Mesenchymal stem cell (in vitro differentiated cells and primary cell): ENCODE results near the gene DBH.

Experiments used
- DNase-seq: peaks from one replicate; pipeline ENCODE4 v3.0.0-alpha.2; 2013
- H2AFZ ChIP-seq: one replicate; pipeline ENCODE4 v1.6.1; 2013; ENCODE audit warnings: low read depth, mild to moderate bottlenecking, control low read depth, inconsistent platforms, low read length, moderate library complexity
- H2AK5ac ChIP-seq: 2 replicates; pipeline ENCODE4 v1.6.1; 2013; ENCODE audit warnings: low read length, moderate library complexity, mild to moderate bottlenecking, inconsistent platforms; ENCODE audit not compliant: severe bottlenecking
- H2BK120ac ChIP-seq: one replicate; pipeline ENCODE4 v1.6.1; 2013; ENCODE audit warnings: low read depth, mild to moderate bottlenecking, inconsistent platforms, low read length, moderate library complexity
- H2BK12ac ChIP-seq, 2 experiments: one replicate each; pipeline ENCODE4 v1.6.1; 2013; ENCODE audit warnings: inconsistent platforms in 2 of 2, low read length in 2 of 2, mild to moderate bottlenecking in 2 of 2, moderate library complexity in 2 of 2, control low read depth in 1 of 2
- H2BK15ac ChIP-seq: one replicate; pipeline ENCODE4 v1.6.1; 2013; ENCODE audit warnings: mild to moderate bottlenecking, low read depth, inconsistent platforms; ENCODE audit not compliant: poor library complexity, severe bottlenecking
- H2BK5ac ChIP-seq: 2 replicates; pipeline ENCODE4 v1.6.1; 2013; ENCODE audit warnings: low read depth, mild to moderate bottlenecking, low read length, control low read depth, inconsistent platforms; ENCODE audit not compliant: poor library complexity, severe bottlenecking
- H3K14ac ChIP-seq, 2 experiments: one replicate each; pipeline ENCODE4 v1.6.1; 2013; ENCODE audit warnings: inconsistent platforms in 2 of 2, low read length in 2 of 2, control low read depth in 1 of 2, mild to moderate bottlenecking in 1 of 2, moderate library complexity in 1 of 2
- H3K18ac ChIP-seq, 2 experiments: one replicate each; pipeline ENCODE4 v1.6.1; 2013; ENCODE audit warnings: inconsistent platforms in 2 of 2, low read length in 2 of 2, control low read depth in 1 of 2, low read depth in 1 of 2, mild to moderate bottlenecking in 1 of 2
- H3K23ac ChIP-seq, 2 experiments: one replicate each; pipeline ENCODE4 v1.6.1; 2013; ENCODE audit warnings: inconsistent platforms in 2 of 2, low read length in 2 of 2, mild to moderate bottlenecking in 2 of 2, moderate library complexity in 2 of 2, control low read depth in 1 of 2
- H3K27ac ChIP-seq: 2 replicates; pipeline ENCODE4 v1.5.1; 2013; ENCODE audit warnings: mild to moderate bottlenecking, moderate library complexity, low read length, control low read depth, inconsistent platforms; ENCODE audit not compliant: poor library complexity, severe bottlenecking
- H3K27me3 ChIP-seq, 2 experiments: 2 replicates each; pipeline versions ENCODE4 v1.6.1 to v1.7.0; 2013; ENCODE audit warnings: low read length in 2 of 2, mild to moderate bottlenecking in 2 of 2, moderate library complexity in 2 of 2, control low read depth in 1 of 2, inconsistent platforms in 1 of 2; ENCODE audit not compliant: control insufficient read depth in 1 of 2, insufficient read depth in 1 of 2
- H3K36me3 ChIP-seq, 2 experiments: 2 replicates each; pipeline versions ENCODE4 v1.6.1 to v1.7.0; 2013; ENCODE audit warnings: low read length in 2 of 2, control low read depth in 1 of 2, inconsistent platforms in 1 of 2, low read depth in 1 of 2, mild to moderate bottlenecking in 1 of 2; ENCODE audit not compliant: insufficient read depth in 2 of 2, control insufficient read depth in 1 of 2
- H3K4ac ChIP-seq, 2 experiments: one replicate each; pipeline ENCODE4 v1.6.1; 2013; ENCODE audit warnings: inconsistent platforms in 2 of 2, low read length in 2 of 2, mild to moderate bottlenecking in 2 of 2, moderate library complexity in 2 of 2, control low read depth in 1 of 2, low read depth in 1 of 2
- H3K4me1 ChIP-seq: 2 replicates; pipeline ENCODE4 v1.6.1; 2013; ENCODE audit warnings: low read depth, low read length, control low read depth; ENCODE audit not compliant: control insufficient read depth, insufficient read depth
- H3K4me2 ChIP-seq: 2 replicates; pipeline ENCODE4 v1.6.1; 2013; ENCODE audit warnings: low read length, mild to moderate bottlenecking, inconsistent platforms; ENCODE audit not compliant: poor library complexity, severe bottlenecking
- H3K4me3 ChIP-seq, 2 experiments: 2 replicates each; pipeline versions ENCODE4 v1.5.1 to v1.7.0; 2013; ENCODE audit warnings: low read length in 2 of 2, mild to moderate bottlenecking in 2 of 2, control low read depth in 1 of 2, low read depth in 1 of 2; ENCODE audit not compliant: insufficient read depth in 1 of 2
- H3K79me1 ChIP-seq: replicated peaks from 2 replicates; pipeline ENCODE4 v1.6.1; 2013; ENCODE audit warnings: mild to moderate bottlenecking, control low read depth, low read length, inconsistent platforms; ENCODE audit not compliant: poor library complexity, severe bottlenecking
- H3K9ac ChIP-seq: 2 replicates; pipeline ENCODE4 v1.7.0; 2013; ENCODE audit warnings: mild to moderate bottlenecking, low read length, moderate library complexity
- H3K9me3 ChIP-seq: 2 replicates; pipeline ENCODE4 v1.7.0; 2013; ENCODE audit warnings: mild to moderate bottlenecking, low read length; ENCODE audit not compliant: control insufficient read depth
- H4K8ac ChIP-seq: one replicate; pipeline ENCODE4 v1.6.1; 2013; ENCODE audit warnings: inconsistent platforms, mild to moderate bottlenecking, low read length, moderate library complexity
- H4K91ac ChIP-seq: one replicate; pipeline ENCODE4 v1.6.1; 2013; ENCODE audit warnings: mild to moderate bottlenecking, low read length, inconsistent platforms
- WGBS: methylation state at CpG from one replicate; pipeline ENCODE4 v1.1.7; 2013; ENCODE audit warnings: mixed read lengths; 5-methylcytosine and 5-hydroxymethylcytosine counted together

DBH gene

GRCh38 chr9:133607976-133608375, 28.2 kb upstream of the DBH start:
- Histone ChIP-seq H3K9me3 (no peaks in the 10 kb centered on the region), H3K27me3 (peaks cover 83 to 92% of the 10 kb centered on the region in 2 experiments), H3K4me3 (no peak overlapping the region), H3K27ac (no peak overlapping the region), H2BK120ac (no peak overlapping the region), H3K4me2 (no peak overlapping the region), H2BK5ac (no peak overlapping the region), H3K36me3 (no peaks in the 10 kb centered on the region), H3K4ac (no peak overlapping the region), H3K18ac (no peak overlapping the region), H3K14ac (no peak overlapping the region), H2BK15ac (no peak overlapping the region), H4K91ac (no peak overlapping the region), H2BK12ac (no peak overlapping the region), H2AFZ (no peak overlapping the region), H2AK5ac (no peak overlapping the region), H3K4me1 (peaks cover 5% of the 10 kb centered on the region), H3K79me1 (no peaks in the 10 kb centered on the region), H3K9ac (no peak overlapping the region), H4K8ac (no peak overlapping the region), H3K23ac (no peak overlapping the region)
- no peak for DNase-seq
- 88% methylated on average over 8 of the region's 8 CpGs for WGBS

- Histone ChIP-seq H3K9ac (no peak overlapping the region), H3K4me3 (no peak overlapping the region), H2BK5ac (no peak overlapping the region), H4K91ac (no peak overlapping the region), H3K4ac (no peak overlapping the region), H3K14ac (no peak overlapping the region), H3K27ac (no peak overlapping the region), H2AK5ac (no peak overlapping the region), H2BK15ac (no peak overlapping the region), H3K79me1 (no peaks in the 10 kb centered on the region), H4K8ac (no peak overlapping the region), H3K27me3 (peaks cover 82 to 92% of the 10 kb centered on the region in 2 experiments), H2BK12ac (no peak overlapping the region), H2BK120ac (no peak overlapping the region), H3K23ac (no peak overlapping the region), H3K9me3 (no peaks in the 10 kb centered on the region), H3K4me2 (no peak overlapping the region), H3K36me3 (no peaks in the 10 kb centered on the region), H3K18ac (no peak overlapping the region), H3K4me1 (peaks cover 5% of the 10 kb centered on the region), H2AFZ (no peak overlapping the region)
- no peak for DNase-seq
- 63% methylated on average over 3 of the region's 7 CpGs for WGBS
Observed at GRCh38 chr9:133608382-133608781, 27.8 kb upstream of the DBH start.

GRCh38 chr9:133608889-133609288, 27.3 kb upstream of the DBH start:
- Histone ChIP-seq H4K8ac (no peak overlapping the region), H3K36me3 (no peaks in the 10 kb centered on the region), H2BK5ac (no peak overlapping the region), H2BK12ac (no peak overlapping the region), H3K14ac (no peak overlapping the region), H2AFZ (no peak overlapping the region), H3K4me1 (peaks cover 5% of the 10 kb centered on the region), H2BK120ac (no peak overlapping the region), H2AK5ac (no peak overlapping the region), H3K18ac (no peak overlapping the region), H3K27ac (no peak overlapping the region), H3K79me1 (no peaks in the 10 kb centered on the region), H3K4ac (no peak overlapping the region), H3K4me3 (no peak overlapping the region), H3K27me3 (peaks cover 82 to 94% of the 10 kb centered on the region in 2 experiments), H3K9me3 (no peaks in the 10 kb centered on the region), H3K4me2 (peak overlapping the region; percentile 63), H2BK15ac (no peak overlapping the region), H3K23ac (no peak overlapping the region), H3K9ac (no peak overlapping the region), H4K91ac (no peak overlapping the region)
- DNase-seq = no peak
- WGBS = 25% methylated on average over 13 of the region's 41 CpGs

GRCh38 chr9:133609311-133610098, 26.7 kb upstream of the DBH start, which contains the start of gene FAM163B:
Gene FAM163B, minus strand, starts transcription at chr9:133609389. Its CDS starts 29,166 bp downstream, at chr9:133580223.
- Histone ChIP-seq H3K27ac (no peak within 1 kb of the TSS), H2BK5ac (no peak within 1 kb of the TSS), H2BK12ac (no peak within 1 kb of the TSS), H3K79me1 (no peaks in the 10 kb centered on the region), H3K23ac (no peak within 1 kb of the TSS), H4K8ac (no peak within 1 kb of the TSS), H2BK15ac (no peak within 1 kb of the TSS), H3K36me3 (no peaks in the 10 kb centered on the region), H3K4me2 (peak within 1 kb of the TSS; percentile 63), H2AK5ac (no peak within 1 kb of the TSS), H3K4ac (no peak within 1 kb of the TSS), H3K4me3 (no peak within 1 kb of the TSS), H2AFZ (no peak within 1 kb of the TSS), H4K91ac (no peak within 1 kb of the TSS), H3K4me1 (peaks cover 5% of the 10 kb centered on the region), H3K9me3 (no peaks in the 10 kb centered on the region), H3K9ac (no peak within 1 kb of the TSS), H3K18ac (no peak within 1 kb of the TSS), H3K27me3 (peaks cover 85 to 94% of the 10 kb centered on the region in 2 experiments), H2BK120ac (no peak within 1 kb of the TSS), H3K14ac (no peak within 1 kb of the TSS)
- WGBS = 16% methylated on average over 48 of the region's 61 CpGs
- DNase-seq = peak; percentile 58
